COLO668 (cell line): ENCODE results near the gene DNAH2.

Experiments used
- DNase-seq: peaks from one replicate; lab custom pipeline; 2025; ENCODE audit not compliant: unreplicated experiment; lab: John Stamatoyannopoulos, UW

DNAH2 gene

GRCh38 chr17:7716901-7717755 is at the start of gene DNAH2:
DNAH2 (plus strand) TSS chr17:7717744; CDS start chr17:7719735, 1,991 bp downstream.
- peak; percentile 46 for DNase-seq

GRCh38 chr17:7668482-7668881 is 49.1 kb upstream of the DNAH2 start:
- no peak for DNase-seq

GRCh38 chr17:7673239-7673638 is 44.3 kb upstream of the DNAH2 start:
- DNase-seq, result peak; percentile 1

GRCh38 chr17:7674934-7675333 is 42.6 kb upstream of the DNAH2 start:
- no peak for DNase-seq

- DNase-seq, result no peak
Measured at GRCh38 chr17:7676533-7676932, 41.0 kb upstream of the DNAH2 start.

- no peak for DNase-seq
Measured at GRCh38 chr17:7677388-7678067, 40.0 kb upstream of the DNAH2 start.

GRCh38 chr17:7684851-7685532 is 32.6 kb upstream of the DNAH2 start:
- no peak for DNase-seq

GRCh38 chr17:7685533-7686221 is 31.9 kb upstream of the DNAH2 start:
- DNase-seq, result peak; percentile 88

GRCh38 chr17:7686222-7687071 is 31.1 kb upstream of the DNAH2 start:
- DNase-seq, result peak; percentile 76

GRCh38 chr17:7687072-7687907 is 30.3 kb upstream of the DNAH2 start, which contains the start of gene TP53:
TP53 (minus strand) TSS chr17:7687490; CDS start chr17:7676594, 10,896 bp downstream.
- DNase-seq, result peak; percentile 78

- DNase-seq, result peak; percentile 94
Measured at GRCh38 chr17:7687908-7688807, 29.4 kb upstream of the DNAH2 start, which contains the start of gene WRAP53. WRAP53 (plus strand) TSS chr17:7688477; CDS start chr17:7688649, 172 bp downstream.

GRCh38 chr17:7688808-7689316 is 28.7 kb upstream of the DNAH2 start:
- no peak for DNase-seq

- no peak for DNase-seq
Measured at GRCh38 chr17:7695586-7695985, 22.0 kb upstream of the DNAH2 start.

GRCh38 chr17:7697828-7698588 is 19.5 kb upstream of the DNAH2 start:
- no peak for DNase-seq

- DNase-seq, result no peak
Measured at GRCh38 chr17:7700510-7700909, 17.0 kb upstream of the DNAH2 start.

GRCh38 chr17:7701681-7702080 is 15.9 kb upstream of the DNAH2 start:
- DNase-seq, result no peak

- no peak for DNase-seq
Measured at GRCh38 chr17:7702776-7703175, 14.8 kb upstream of the DNAH2 start.
